Cardiac fibroblast (primary cell): Measurements from ENCODE around the gene SMYD1.

Experiments used
- DNase-seq, 2 donors: peaks; one replicate each; pipeline versions ENCODE4 v3.0.0 to v3.0.0-alpha.2; 2010; ENCODE audit warnings: low read depth in 2 of 2
- H3K4me3 ChIP-seq, 2 donors: replicated peaks in 1 of 2; 1 replicate in 1 of 2; 2 replicates in 1 of 2; pipeline ENCODE4 v1.5.1; 2011; ENCODE audit warnings: low read depth in 2 of 2, low read length in 2 of 2, mild to moderate bottlenecking in 2 of 2, moderate library complexity in 1 of 2
- TF ChIP-seq, protein P1 (sequence below): IDR thresholded peaks from one replicate; pipeline ENCODE4 v1.5.1; 2011; ENCODE audit warnings: low read depth, mild to moderate bottlenecking, low read length, inconsistent platforms

Gene SMYD1

DNA sequence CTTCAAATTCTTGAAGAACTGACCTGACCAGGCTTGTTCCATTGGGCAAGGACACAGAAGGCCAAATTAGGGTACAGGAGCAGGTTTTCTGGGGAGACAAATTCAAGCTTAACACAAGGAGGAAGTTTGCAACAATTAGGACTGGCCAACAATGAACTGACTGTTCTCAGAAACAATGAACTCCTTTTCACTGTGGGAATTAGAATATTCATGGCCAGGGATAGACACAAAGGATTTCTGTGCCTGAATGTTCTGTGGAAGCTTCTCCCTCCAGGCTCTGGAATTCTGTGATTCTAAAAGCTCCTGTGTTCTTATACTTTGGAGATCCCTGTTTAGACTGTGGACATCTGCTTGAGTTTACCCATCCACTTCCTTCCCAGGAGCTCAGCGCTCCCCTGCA lies 15.2 kb downstream of the SMYD1 start:
- no peak for DNase-seq
- TF ChIP-seq, protein P1, sequence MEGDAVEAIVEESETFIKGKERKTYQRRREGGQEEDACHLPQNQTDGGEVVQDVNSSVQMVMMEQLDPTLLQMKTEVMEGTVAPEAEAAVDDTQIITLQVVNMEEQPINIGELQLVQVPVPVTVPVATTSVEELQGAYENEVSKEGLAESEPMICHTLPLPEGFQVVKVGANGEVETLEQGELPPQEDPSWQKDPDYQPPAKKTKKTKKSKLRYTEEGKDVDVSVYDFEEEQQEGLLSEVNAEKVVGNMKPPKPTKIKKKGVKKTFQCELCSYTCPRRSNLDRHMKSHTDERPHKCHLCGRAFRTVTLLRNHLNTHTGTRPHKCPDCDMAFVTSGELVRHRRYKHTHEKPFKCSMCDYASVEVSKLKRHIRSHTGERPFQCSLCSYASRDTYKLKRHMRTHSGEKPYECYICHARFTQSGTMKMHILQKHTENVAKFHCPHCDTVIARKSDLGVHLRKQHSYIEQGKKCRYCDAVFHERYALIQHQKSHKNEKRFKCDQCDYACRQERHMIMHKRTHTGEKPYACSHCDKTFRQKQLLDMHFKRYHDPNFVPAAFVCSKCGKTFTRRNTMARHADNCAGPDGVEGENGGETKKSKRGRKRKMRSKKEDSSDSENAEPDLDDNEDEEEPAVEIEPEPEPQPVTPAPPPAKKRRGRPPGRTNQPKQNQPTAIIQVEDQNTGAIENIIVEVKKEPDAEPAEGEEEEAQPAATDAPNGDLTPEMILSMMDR: no peak
- H3K4me3 ChIP-seq: no peak overlapping the region

DNA sequence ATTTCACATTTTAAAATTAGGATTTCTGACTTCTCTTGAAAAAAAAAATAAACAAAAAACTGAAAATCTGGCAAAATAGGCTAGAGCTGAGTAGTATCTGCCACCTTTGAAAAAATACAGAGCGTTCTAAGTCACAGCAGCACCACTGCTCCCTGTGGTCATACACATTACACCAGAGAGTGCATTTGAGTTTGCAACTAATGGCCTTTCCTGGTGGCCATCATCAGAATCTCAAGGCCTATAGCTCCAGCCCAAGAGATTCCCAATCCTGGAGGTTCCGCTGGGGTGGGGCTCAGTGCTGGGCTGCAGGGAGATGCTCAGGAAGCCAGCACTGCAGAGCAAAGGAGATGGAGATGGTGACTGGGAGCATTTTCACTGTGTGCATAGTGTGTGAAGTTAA lies 17.5 kb downstream of the SMYD1 start:
- no peak for DNase-seq
- TF ChIP-seq, protein P1: no peak
- H3K4me3 ChIP-seq: no peak overlapping the region

DNA sequence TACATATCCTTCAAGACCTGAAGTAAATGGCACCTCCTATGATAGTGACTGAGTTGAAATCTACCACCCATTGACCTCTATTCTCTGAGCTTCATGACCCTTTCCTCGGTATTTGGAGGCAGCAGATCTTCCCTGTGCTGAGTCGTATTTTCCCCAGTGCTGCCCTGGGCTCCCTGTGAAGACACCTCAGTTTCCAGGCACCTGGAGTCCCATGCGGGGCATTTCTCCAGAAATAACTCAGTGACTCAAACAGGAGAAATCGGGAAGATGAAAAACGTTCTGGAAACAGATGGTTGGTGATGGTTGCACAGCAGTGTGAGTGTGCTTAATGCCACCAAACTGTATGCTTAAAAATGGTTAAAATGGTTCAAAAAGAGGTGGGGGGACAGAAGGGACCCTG lies 18.0 kb downstream of the SMYD1 start:
- DNase-seq: no peak
- H3K4me3 ChIP-seq: no peak overlapping the region
- TF ChIP-seq, protein P1: no peak

GRCh38 chr2:88086401-88086800 lies 18.8 kb downstream of the SMYD1 start:
- no peak for DNase-seq
- H3K4me3 ChIP-seq: no peak overlapping the region
- TF ChIP-seq, protein P1: no peak

DNA sequence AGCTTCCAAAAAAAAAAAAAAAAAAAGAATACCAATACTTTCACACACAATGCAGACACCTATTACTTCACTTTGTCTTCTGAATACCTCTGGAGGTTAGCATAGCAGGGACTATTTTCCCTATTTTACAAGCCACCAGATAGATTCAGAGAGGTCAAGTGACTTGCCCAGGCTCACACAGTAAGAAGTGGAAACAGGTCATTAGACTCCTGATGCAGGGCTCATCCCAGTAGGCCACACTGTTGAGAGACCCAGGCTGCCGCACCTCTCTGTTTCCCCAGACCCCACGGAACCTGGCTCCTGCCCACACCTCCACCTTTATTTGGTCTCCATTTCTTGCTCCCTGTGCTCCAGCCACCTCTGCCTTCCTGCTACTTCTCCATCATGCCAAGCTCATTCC lies 19.4 kb downstream of the SMYD1 start:
- no peak for DNase-seq
- H3K4me3 ChIP-seq: no peak overlapping the region
- TF ChIP-seq, protein P1: no peak

DNA sequence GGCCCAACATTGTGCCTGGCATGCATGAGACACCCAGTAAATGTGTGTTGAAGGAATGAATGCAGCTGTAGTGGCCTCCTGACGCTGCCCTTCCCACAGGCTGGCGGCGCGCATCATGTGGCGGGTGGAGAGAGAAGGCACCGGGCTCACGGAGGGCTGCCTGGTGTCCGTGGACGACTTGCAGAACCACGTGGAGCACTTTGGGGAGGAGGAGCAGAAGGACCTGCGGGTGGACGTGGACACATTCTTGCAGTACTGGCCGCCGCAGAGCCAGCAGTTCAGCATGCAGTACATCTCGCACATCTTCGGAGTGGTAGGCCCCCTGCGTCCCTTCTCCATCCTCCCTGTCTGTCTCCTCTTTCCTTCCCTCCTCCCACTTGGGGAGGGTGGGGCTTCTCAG lies 20.1 kb downstream of the SMYD1 start:
- TF ChIP-seq, protein P1: no peak
- no peak overlapping the region for H3K4me3 ChIP-seq
- DNase-seq: no peak

- DNase-seq: no peak
- no peak overlapping the region for H3K4me3 ChIP-seq
- TF ChIP-seq, protein P1: no peak
Measured at GRCh38 chr2:88088999-88089398, 21.4 kb downstream of the SMYD1 start.
